GM19467 (cell line): ENCODE results near the gene DEPDC7.

ENCODE experiments used
- ATAC-seq: cut with Tn5 transposase; IDR thresholded peaks from one replicate; pipeline ENCODE4 v1.9.1; 2021; ENCODE audit warnings: mild to moderate bottlenecking, moderate library complexity; ENCODE audit not compliant: unreplicated experiment

The DEPDC7 gene

DNA sequence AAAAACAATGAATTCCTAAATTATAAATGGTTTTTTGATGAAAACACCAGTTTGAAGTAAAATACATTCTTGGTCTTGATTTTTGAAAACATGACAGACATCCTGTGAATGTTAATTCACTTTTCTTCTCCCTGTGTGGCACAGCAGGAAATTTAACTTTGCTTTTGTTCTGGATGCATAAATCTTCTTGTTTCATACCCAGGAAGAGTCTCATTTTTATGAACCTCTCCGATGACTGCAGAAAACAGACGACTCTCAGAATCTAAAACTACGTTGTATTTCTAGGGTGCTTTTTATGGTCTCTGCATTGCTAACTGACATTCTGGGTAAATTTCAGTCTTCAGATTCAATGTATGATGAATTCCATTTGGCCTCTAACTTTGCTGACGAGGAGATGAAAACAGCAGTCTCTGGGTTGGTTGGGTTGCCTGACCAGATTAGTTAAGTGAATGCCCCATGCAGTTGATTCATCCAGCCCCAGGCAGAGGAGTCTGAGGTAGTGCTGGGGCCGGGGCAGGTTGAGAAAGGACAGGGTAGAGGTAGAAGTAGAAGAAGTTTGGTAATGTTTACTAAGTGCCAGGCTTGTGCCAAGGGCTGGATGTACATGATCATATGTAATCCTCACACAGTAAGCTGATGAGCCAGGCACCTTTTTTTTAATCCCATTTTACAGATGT, 43.8 kb downstream of the DEPDC7 start:
- no peak for ATAC-seq

DNA sequence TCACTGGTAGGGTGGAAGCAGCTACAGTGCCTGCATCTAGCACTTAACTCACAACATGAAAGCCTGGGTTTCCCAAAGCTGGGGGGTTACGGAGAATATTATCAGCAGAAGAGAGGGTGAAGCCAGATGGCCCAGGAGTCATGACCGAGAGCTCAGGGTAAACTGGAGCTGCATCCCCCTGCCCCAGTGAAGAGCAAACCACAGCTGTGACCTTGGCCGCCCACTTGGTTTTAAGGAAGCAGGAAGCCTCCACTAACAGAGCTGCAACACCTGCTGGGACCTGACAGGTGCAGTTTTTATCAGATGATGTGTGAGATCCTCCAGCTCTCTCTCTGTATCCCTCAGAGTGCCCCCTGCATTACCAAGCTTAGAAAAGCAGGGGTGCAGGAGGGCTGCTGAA, 44.6 kb downstream of the DEPDC7 start:
- no peak for ATAC-seq

DNA sequence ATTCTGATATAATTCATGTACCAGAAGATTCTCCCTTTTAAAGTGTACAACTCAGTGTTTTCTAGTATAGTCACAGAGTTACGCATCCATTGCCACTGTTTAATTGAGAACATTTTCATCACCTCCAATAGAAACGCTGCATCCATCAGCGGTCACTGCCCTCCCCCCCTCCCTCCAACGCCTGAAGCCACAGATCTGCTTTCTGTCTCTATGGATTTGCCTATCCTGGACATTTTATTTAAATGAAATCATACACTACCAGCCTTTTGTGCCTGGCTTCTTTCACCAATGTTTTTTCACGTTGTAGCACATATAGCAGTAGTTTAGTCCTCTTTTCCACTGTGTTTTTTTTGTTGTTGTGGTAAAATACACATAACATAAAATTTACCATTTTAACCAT, 46.5 kb downstream of the DEPDC7 start:
- no peak for ATAC-seq

DNA sequence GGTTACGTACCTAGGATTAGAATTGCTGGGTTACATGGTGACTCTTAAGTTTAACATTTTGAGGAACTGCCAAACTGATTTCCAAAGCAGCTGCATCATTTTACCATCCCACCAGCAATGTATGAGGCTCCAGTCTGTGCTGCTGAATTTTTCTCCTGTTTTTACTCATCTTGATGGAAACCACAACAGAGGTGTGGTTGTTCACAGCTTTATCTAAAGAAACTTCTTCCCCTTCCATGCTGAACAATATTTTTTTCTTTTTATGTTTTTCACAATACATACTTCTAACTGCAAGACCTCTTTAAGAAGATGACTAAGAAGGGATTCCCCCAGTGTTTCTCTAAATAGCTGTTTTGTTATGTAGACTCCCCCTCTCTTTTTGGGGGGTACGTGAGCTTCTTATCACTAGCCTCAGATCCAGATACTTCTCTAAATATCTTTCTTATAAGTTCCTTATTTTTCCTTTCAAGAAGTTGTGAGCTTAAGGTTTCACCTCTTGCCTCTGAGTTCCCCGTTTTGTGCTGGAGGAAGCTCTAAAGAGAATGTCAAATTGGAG, 47.7 kb downstream of the DEPDC7 start:
- ATAC-seq: no peak

DNA sequence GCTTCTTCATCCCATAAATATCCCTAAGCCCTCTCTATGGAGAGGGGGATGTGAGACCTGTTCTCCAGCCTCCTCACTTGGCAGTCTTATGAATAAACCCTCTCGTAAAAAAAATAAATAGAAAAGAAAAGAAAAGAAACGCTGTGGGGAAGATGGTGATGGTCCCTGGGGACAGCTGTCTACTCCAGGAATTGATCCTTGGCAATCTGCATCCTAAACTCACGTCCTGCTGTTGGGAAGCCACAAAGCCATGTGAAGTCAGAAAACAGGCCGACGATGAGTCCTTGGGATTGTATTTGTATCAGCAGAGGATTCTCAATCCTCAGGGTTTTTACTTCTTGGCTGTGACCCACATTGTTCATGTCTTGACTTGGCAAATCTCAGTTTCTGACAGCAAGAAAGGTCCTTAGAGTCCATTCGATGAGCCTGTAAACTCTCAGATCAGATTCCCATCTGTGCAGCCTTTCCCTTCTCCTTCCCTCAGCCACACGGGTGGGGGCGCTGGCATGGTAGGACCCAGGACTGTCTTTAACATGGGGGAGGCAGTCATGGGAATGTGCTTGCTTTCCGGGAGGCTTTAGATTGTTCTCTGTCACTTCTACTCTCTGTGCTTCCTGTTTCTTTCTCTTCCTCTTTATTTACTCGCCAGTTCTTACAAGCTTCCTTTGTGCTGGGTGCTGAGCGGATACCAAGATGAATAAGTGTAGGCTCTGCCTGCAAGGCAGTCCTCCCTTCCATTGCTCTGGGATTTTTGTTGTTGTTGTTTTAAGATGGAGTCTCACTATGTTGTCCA, 48.6 kb downstream of the DEPDC7 start:
- no peak for ATAC-seq

DNA sequence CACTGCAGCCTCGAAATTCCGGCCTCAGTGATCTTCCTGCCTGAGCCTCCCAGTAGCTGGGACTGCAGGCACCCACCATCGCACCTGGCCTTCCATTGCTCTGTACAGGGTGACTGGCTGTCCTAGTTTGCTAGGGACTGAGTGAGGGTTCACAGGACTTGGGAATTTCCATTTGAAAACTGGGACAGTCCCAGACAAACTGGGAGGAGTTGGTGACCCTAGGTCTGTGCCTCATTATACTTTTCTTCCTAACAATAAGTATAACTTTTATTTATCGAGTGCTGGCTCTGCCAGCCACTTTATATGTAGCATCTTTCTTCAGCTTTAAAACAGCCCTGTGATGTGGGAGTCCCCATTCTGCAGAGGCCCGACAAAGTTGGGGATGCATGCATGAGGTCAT, 49.2 kb downstream of the DEPDC7 start:
- no peak for ATAC-seq

DNA sequence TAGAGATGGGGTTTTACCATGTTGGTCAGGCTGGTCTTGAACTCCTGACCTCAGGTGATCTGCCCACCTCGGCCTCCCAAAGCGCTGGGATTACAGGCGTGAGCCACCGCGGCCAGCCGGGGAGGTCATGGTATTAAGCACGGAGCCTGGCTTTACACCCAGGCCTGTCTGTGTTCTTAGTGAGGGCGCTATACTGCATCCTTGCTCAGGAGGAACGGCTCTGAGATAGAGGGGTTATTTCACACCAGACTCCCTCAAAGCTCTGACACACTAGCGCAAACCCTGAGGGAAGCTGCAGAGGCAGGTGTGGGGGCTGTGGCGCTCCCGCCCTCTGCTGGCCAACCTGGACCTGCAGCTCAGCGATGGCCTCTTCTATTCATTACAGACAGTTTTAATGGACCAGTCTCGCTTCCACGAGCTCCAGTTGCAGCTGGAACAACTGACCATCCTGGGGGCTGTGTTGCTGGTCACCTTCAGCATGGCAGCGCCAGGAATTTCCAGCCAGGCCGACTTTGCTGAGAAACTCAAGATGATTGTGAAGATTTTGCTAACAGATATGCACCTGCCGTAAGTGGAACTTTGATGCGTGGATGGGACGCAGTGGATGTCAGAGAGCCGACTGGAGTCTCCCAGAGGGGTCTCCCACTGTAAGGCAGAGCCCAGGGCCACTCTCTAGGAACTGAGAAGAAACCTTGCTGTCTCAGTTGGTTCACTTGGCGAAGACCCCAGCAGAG, 49.9 kb downstream of the DEPDC7 start:
- peak; percentile 67 for ATAC-seq

DNA sequence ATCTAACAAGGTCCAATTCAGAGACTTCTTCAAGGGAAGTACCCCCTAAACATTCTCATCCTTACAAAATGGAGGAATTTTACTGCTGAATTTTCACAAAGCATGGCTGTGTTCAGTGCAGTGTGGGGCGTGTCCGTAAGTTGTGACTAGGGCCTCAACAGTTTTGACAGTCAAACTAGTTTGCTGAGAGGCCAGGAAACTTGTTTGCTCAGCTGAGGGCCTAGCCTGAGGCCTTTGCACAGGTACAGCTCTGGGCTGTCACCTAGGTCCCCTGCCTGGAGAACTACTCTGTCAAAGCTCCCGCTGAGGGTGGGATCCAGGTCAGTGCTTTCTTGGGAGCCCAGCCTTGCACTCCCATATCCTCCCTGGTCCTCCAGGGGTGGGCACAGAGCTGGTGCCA, 51.6 kb downstream of the DEPDC7 start:
- ATAC-seq: no peak

DNA sequence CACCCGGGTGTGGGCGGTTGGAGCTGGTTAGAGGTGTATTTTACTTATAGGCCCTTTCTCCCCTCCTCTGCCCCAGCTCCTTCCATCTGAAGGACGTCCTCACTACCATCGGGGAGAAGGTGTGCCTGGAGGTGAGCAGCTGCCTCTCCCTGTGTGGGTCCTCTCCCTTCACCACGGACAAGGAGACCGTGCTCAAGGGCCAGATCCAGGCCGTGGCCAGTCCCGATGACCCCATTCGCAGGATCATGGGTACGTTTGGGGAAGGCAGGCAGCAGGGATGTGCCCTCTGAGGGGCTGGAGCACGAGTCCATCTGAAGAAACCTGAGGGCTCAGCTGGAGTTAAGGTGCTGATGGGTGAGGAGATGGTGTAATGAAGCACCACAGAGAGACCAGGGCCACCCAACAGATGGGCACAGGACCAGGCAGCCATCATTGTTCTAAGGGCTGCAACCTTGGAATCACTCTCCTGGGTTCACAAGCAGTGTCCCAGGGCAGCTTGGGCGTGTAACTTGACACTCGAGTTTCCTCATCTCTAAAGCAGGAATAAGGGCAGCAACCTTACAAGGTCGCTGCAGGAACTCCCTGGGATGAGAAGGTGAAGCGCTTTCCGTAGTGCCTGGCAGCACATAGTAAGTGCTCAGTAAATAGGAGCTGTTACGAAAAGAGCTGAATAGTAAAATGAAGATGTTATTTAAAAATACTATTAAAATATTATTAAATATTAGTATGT, 53.1 kb downstream of the DEPDC7 start:
- no peak for ATAC-seq

DNA sequence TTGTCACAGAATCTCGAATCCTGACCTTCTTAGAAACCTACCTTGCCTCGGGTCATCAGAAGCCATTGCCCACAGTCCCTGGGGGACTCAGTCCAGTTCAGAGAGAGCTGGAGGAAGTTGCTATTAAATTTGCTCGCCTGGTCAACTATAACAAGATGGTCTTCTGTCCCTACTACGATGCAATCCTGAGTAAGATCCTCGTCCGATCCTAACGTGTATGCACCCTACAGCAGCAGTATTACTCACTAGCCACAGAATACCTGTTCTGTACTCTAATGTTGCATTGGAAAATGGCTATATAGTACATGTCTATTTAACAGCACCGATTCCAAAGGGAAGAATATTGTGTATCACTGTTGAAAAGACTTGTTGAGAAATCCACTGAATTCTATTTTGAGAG, 56.8 kb downstream of the DEPDC7 start:
- ATAC-seq: no peak
